ENCODE results near the gene MNAT1.

The MNAT1 gene

DNA sequence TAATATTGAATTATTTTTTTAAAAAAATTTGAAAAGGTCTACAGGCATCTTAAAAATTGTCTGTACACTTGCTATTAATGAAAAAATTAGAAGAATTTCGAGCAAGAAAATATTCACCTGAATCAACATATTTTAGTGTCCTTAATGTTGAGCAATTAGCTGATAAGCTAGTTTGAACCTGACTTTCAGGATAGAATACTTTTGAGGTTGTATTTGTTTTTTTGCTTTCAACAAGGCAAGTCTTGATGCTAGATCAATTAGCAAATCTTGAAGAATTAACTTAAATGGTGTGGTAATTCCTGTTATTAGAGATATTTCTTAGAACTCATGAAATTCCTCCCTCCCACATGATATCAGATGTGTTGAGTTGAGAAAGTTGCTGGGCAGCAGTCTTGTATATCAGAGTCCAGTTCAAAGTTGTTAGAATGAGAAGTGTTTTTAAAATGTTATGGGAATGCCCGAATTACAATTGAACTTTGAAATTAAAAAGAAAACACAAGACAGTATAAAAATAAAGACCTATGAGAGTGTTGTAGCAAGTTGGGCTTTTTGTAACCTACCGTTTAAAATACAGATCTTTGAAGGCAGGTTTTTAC lies 127.1 kb downstream of the MNAT1 start:
- DNase-seq (ENCODE audit: low read depth): no peak
- TF ChIP-seq, protein P1, sequence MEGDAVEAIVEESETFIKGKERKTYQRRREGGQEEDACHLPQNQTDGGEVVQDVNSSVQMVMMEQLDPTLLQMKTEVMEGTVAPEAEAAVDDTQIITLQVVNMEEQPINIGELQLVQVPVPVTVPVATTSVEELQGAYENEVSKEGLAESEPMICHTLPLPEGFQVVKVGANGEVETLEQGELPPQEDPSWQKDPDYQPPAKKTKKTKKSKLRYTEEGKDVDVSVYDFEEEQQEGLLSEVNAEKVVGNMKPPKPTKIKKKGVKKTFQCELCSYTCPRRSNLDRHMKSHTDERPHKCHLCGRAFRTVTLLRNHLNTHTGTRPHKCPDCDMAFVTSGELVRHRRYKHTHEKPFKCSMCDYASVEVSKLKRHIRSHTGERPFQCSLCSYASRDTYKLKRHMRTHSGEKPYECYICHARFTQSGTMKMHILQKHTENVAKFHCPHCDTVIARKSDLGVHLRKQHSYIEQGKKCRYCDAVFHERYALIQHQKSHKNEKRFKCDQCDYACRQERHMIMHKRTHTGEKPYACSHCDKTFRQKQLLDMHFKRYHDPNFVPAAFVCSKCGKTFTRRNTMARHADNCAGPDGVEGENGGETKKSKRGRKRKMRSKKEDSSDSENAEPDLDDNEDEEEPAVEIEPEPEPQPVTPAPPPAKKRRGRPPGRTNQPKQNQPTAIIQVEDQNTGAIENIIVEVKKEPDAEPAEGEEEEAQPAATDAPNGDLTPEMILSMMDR (conservative IDR thresholded peaks at IDR 0.05; ENCODE audit: low read depth, low read length): no peak

DNA sequence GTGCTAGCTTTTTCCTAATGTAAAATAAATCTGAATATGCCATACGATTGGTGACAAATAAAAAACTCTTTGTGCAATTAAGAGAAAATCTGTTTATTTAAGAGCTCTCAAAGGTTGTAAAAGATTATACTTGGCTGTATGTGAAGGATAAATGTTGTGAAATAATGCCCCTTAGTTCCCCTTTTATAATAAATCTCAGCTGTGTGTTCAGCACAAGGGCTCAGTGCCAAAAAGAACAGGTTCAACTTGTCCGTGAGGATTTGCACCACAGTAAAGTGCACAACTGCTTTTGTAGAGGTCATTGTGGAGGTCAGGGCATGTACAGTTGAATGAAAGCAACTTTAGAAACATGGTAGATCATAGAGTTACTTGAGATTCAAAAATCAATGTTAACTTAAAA lies 127.7 kb downstream of the MNAT1 start:
- TF ChIP-seq, protein P1 (conservative IDR thresholded peaks at IDR 0.05; ENCODE audit: low read depth, low read length): no peak
- no peak overlapping the region for H3K4me3 ChIP-seq (ENCODE audit: low read length)
- DNase-seq (ENCODE audit: low read depth): peak; percentile 79

More for the DNA sequence above, 127.1 kb downstream of the MNAT1 start:
- no peak overlapping the region for H3K4me3 ChIP-seq (ENCODE audit: low read length)

DNA sequence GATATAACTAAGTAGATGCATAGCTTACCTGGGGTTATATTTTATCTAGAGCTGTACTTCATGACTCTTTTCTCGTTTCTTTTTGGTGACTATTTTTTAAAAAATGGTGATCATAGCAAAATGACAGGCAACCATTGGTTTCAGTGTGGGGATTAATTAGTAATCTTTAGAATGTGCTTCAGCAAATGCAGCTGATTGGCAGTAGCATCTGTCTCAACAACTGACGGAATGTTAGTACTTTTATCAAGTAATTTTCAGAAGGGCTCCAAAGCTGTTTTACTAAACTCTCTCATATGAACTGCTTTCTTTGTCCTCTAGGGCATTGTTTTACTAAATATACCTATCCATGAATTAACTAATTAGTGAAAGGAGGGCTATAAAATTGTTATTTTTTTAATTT lies 128.7 kb downstream of the MNAT1 start:
- no peak for DNase-seq (ENCODE audit: low read depth)
- TF ChIP-seq, protein P1 (conservative IDR thresholded peaks at IDR 0.05; ENCODE audit: low read depth, low read length): no peak
- no peak overlapping the region for H3K4me3 ChIP-seq (ENCODE audit: low read length)

DNA sequence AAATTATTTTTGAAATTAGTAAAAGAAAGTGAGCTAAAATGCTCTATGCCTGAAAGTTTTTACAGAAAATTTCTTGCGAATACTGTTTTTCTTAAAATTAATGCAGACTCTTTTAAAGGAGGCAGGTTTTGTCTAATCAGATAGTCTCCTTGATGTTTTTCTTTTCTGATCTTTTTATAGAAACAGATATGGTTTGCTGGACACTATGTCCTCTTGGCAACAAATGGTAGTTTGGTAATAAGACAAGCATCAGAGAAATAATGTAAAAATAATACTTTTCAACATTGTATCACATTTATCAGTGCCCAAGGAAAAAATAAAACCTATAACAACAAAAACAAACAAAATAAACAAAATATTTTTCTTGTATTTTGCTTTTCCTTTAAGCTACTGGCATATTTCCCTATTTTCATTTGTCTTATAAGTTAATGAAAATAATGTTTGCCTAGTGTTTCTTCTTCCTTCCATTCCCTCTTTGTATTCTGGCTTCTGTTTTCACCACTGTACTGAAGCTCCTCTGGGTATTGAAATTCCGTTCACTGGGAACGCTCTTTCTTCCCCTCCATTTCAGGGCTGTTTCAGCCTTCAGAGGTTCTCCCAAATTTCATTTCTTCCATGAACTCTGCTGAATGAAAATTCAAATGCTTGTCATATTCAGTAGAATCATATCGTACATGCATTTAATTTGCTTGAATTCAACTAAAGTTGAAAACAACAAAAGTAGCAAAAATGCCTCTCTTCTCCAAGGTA lies 131.0 kb downstream of the MNAT1 start:
- TF ChIP-seq, protein P1 (conservative IDR thresholded peaks at IDR 0.05; ENCODE audit: low read depth, low read length): no peak
- DNase-seq (ENCODE audit: low read depth): no peak

DNA sequence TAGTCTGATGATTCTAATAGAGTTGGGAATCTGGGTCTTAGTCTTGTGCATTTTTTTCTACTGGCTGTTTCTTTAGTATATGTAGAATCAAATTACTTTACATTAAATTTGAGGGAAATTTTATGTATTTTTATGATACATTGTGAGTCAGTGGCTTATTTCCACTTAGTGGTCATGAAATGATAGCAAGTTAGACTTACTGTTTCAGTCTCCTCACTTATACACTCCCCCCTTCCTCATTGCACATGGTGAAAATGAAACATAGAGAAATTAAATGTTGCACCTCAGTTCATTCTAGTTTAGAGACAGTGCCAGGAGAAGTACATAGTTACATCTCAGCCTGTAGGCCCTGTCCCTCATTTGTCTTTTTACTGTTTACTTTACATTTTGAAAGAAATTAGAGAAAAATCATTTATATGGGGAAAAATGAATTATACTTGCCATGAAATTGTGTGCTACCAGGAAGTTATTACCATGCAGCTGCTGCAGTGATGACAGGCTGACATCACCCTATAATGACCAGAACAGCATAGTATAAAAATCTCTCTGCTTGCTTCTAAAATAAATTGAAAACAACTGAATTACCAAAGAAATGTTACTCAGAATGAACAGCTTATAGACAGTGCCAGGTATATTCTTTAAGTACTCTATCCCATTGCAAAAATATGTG lies 133.1 kb downstream of the MNAT1 start:
- TF ChIP-seq, protein P1 (conservative IDR thresholded peaks at IDR 0.05; ENCODE audit: low read depth, low read length): no peak
- DNase-seq (ENCODE audit: low read depth): no peak
- H3K4me3 ChIP-seq (ENCODE audit: low read length): no peak overlapping the region

More for the DNA sequence above, 131.0 kb downstream of the MNAT1 start:
- H3K4me3 ChIP-seq (ENCODE audit: low read length): no peak overlapping the region

DNA sequence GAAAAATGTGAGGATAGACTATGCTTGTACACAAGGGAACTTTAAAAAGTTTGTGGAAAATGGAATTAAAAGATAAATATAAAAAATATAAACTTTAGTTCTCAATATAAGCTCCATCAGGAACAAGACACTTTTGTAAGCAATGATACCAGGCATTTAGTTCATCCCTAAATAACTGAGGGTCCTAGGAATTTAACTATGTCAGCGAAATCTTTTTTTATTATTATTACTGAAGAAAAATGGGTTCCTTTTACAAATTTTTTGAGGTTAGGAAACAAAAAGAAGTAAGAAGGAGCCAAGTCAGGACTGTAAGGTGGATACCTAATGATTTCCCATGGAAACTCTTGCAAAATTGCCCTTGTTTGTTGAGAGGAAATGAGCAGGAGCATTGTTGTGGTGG lies 143.6 kb downstream of the MNAT1 start:
- TF ChIP-seq, protein P1 (conservative IDR thresholded peaks at IDR 0.05; ENCODE audit: low read depth, low read length): no peak
- no peak overlapping the region for H3K4me3 ChIP-seq (ENCODE audit: low read length)
- DNase-seq (ENCODE audit: low read depth): no peak

All from retinal pigment epithelial cell (primary cell).